Adrenal gland (tissue), 12 donors: ENCODE measurements around the gene IMP4. TPM values are rescaled to one million over a fixed set of nuclear protein-coding genes. Genes with fewer than 3 reads are reported as not detected.

Experiments
- DNase-seq, 7 donors: peaks; one replicate each; pipeline ENCODE4 v3.0.0-alpha.2; 2019 to 2020
- H3K27ac ChIP-seq, 5 donors: fragments of 200-600 bp; sonication (generic) in 4 of 5; 1 replicate in 3 of 5; 2 replicates in 2 of 5; pipeline versions ENCODE4 v1.5.1 to v1.8.0; 2016 to 2020; ENCODE audit warnings: mild to moderate bottlenecking in 1 of 5
- H3K27me3 ChIP-seq: fragments of 200-600 bp; 2 replicates; pipeline ENCODE4 v1.8.0; 2021
- H3K36me3 ChIP-seq, 2 donors: fragments of 200-600 bp; replicated peaks in 1 of 2; 1 replicate in 1 of 2; 2 replicates in 1 of 2; pipeline versions ENCODE4 v1.5.1 to v1.8.0; 2018 to 2022
- H3K4me1 ChIP-seq, 2 donors: fragments of 200-600 bp; replicated peaks in 1 of 2; 1 replicate in 1 of 2; 2 replicates in 1 of 2; pipeline versions ENCODE4 v1.5.1 to v1.8.0; 2018 to 2021
- H3K4me3 ChIP-seq, 4 donors: fragments of 200-600 bp; sonication (generic) in 3 of 4; one replicate each; pipeline ENCODE4 v1.5.1; 2016 to 2018
- H3K9me3 ChIP-seq, 3 donors: fragments of 200-600 bp; sonication (generic) in 1 of 3; replicated peaks in 1 of 3; 1 replicate in 2 of 3; 2 replicates in 1 of 3; pipeline versions ENCODE4 v1.5.1 to v1.8.0; 2016 to 2021
- POLR2A ChIP-seq, 2 donors: fragments of 450-650 bp; IDR thresholded peaks; one replicate each; pipeline ENCODE4 v1.6.1; 2017; ENCODE audit warnings: antibody characterized with exemption in 2 of 2, mild to moderate bottlenecking in 2 of 2, moderate library complexity in 1 of 2
- WGBS, 4 donors: extraction: QIAGEN DNeasy Blood & Tissue Kit in 2 of 4; methylation state at CpG; one replicate each; pipeline versions ENCODE4 v1.1.5 to v1.1.7; 2013 to 2017; 5-methylcytosine and 5-hydroxymethylcytosine counted together
- intact Hi-C, 2 donors: fragments of 100-400 bp; cut with DNase I; formaldehyde crosslinking; loops; one replicate each; pipeline versions ENCODE4 v1.14.1 to v1.15.0; 2022 to 2023
- polyA plus RNA-seq, 3 donors: library from polyadenylated mRNA; stranded (reverse); fragments of 200-250 nt in 2 of 3; fragments of 350-450 nt in 1 of 3; fragmentation: Illumina TruSeq in 1 of 3; extraction: RNeasy Lipid Tissue Mini Kit (QIAGEN cat#74804) in 1 of 3; gene quantifications; one replicate each; pipeline ENCODE4 v1.2.3, GENCODE V29; 2013 to 2014
- total RNA-seq, 9 donors: library from RNA; depleted of rRNA in 4 of 9; stranded (reverse); fragments of >200 nt in 4 of 9; fragments of 120-200 nt in 1 of 9; fragmentation: NEBNext Ultra II Directional in 1 of 9; extraction: Animal tissue kit (Norgen Biotek cat#: 25700) in 1 of 9; gene quantifications; one replicate each; pipeline versions ENCODE4 v1.1.0 to v1.2.4, GENCODE V29; 2013 to 2023
- TF ChIP-seq, protein P1 (sequence below), 6 experiments: fragments of 450-650 bp in 4 of 6; fragments of 200-600 bp in 2 of 6; sonication (generic) in 1 of 6; IDR thresholded peaks; 1 replicate in 5 of 6; 2 replicates in 1 of 6; pipeline versions ENCODE4 v1.5.1 to v1.8.0; 2016 to 2021; ENCODE audit warnings: antibody characterized with exemption in 6 of 6, mild to moderate bottlenecking in 2 of 6, moderate library complexity in 1 of 6
- donor health status: healthy with polysubstance abuse.
- donor health status: Bipolar disorder and iron deficiency.
- donor health status: DM: yes; HTN: yes; CAD: no.
- donor health status: DM: no; HTN: no; CAD: no.
- donor health status: DM: no; HTN: no; CAD: no.
- donor health status: DM: yes; HTN: yes; CAD: no.

IMP4 gene
- total and polyA plus RNA-seq, 12 donors, result 55.8 to 141 (median 85.9) TPM

DNA sequence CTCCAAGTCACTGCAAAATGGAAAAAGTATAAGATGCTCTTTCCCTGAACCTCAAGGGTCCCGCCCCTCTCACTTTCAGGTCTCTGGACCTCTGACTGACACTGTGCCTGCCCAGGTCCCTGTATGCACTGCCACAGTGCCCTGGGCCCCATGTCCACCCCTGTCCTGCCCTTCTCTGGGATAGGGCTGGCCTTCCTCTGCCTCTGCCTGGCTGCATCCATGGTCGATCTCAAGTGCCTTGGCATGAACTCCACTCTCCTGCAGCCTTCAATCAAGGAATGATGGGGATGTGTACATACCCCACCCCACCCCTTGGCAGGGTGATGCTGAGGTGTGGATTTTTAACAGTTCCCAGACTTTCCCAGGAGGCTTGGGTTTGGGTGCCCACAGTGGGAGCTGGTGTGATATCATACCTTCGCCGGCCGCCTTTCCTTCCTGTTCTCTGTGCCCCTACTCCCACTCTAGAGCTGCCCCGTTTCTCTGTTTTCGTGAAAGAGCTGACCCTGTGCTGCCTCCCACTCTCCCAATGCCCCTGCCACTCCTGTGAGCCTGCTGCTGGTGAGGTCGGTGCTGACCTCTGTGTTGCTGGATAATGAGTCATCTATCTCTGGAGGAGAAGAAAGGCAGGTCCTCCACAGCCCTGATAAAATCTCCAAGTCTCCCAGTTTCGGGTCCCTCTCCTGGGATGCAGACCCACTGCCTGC, 32.0 kb downstream of the IMP4 start:
- intact Hi-C loops, result no loop called here
- Histone ChIP-seq H3K4me3 (no peak overlapping the region), H3K36me3 (peaks cover 0 to 4% of the 10 kb centered on the region in 2 donors), H3K4me1 (peaks cover 0 to 19% of the 10 kb centered on the region in 2 donors), H3K27me3 (no peaks in the 10 kb centered on the region), H3K27ac (no peak overlapping the region), H3K9me3 (no peaks in the 10 kb centered on the region)
- TF ChIP-seq, protein P1, sequence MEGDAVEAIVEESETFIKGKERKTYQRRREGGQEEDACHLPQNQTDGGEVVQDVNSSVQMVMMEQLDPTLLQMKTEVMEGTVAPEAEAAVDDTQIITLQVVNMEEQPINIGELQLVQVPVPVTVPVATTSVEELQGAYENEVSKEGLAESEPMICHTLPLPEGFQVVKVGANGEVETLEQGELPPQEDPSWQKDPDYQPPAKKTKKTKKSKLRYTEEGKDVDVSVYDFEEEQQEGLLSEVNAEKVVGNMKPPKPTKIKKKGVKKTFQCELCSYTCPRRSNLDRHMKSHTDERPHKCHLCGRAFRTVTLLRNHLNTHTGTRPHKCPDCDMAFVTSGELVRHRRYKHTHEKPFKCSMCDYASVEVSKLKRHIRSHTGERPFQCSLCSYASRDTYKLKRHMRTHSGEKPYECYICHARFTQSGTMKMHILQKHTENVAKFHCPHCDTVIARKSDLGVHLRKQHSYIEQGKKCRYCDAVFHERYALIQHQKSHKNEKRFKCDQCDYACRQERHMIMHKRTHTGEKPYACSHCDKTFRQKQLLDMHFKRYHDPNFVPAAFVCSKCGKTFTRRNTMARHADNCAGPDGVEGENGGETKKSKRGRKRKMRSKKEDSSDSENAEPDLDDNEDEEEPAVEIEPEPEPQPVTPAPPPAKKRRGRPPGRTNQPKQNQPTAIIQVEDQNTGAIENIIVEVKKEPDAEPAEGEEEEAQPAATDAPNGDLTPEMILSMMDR (IDR thresholded peaks at IDR 0.05), result no peak
- no peak for TF ChIP-seq POLR2A (IDR thresholded peaks at IDR 0.05)
- WGBS, 4 donors, result 74 to 83% (median 77%) methylated on average over 9 of the region's 9 CpGs
- DNase-seq, result no peak

DNA sequence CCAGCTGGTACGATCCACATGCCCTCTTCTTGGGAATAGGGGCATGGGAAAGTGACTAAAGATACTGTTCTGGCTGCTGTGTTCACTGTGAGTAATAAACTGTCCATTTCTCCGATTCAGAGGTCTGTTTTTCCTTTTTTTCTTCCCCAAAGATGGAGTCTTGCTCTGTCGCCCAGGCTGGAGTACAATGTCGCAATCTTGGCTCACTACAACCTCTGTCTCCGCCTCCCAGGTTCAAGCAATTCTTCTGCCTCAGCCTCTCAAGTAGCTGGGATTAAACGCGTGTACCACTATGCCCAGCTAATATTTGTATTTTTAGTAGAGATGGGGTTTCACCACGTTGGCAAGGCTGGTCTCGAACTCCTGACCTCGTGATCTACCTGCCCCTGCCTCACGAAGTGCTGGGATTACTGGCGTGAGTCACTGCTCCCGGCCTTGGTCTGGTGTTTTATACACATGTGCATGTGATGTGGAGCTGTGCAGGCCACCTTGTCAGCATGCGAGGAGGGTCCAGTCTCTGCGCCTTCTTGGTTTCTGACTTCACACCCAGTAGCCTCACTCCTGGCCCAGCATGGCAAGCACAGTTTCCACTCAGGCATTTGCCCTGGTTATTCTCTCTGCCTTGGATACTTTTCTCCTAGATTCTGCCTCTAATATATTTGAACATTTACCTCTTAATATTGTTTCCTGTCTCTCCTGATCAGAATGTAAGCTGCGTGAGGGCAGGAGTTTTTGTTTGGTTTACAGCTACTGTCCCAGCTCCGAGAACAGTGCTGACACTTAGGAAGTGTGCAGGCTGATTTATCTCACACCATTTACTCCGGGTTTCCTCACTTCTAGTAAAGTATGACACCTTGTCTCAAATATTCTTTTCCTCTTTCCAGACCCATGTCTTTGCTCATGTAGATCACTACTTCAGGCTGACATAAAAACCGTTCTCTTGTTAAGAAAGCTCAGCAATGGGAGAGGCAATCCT, 32.9 kb downstream of the IMP4 start:
- Histone ChIP-seq H3K36me3 (peaks cover 0 to 4% of the 10 kb centered on the region in 2 donors), H3K4me3 (no peak overlapping the region), H3K9me3 (no peaks in the 10 kb centered on the region), H3K4me1 (peaks cover 0 to 19% of the 10 kb centered on the region in 2 donors), H3K27me3 (no peaks in the 10 kb centered on the region), H3K27ac (no peak overlapping the region)
- TF ChIP-seq, protein P1 (IDR thresholded peaks at IDR 0.05), result no peak
- TF ChIP-seq POLR2A (IDR thresholded peaks at IDR 0.05), result no peak
- WGBS, 4 donors, result 87 to 92% (median 89%) methylated on average over 19 of the region's 19 CpGs
- intact Hi-C loops, result no loop called here
- no peak for DNase-seq

DNA sequence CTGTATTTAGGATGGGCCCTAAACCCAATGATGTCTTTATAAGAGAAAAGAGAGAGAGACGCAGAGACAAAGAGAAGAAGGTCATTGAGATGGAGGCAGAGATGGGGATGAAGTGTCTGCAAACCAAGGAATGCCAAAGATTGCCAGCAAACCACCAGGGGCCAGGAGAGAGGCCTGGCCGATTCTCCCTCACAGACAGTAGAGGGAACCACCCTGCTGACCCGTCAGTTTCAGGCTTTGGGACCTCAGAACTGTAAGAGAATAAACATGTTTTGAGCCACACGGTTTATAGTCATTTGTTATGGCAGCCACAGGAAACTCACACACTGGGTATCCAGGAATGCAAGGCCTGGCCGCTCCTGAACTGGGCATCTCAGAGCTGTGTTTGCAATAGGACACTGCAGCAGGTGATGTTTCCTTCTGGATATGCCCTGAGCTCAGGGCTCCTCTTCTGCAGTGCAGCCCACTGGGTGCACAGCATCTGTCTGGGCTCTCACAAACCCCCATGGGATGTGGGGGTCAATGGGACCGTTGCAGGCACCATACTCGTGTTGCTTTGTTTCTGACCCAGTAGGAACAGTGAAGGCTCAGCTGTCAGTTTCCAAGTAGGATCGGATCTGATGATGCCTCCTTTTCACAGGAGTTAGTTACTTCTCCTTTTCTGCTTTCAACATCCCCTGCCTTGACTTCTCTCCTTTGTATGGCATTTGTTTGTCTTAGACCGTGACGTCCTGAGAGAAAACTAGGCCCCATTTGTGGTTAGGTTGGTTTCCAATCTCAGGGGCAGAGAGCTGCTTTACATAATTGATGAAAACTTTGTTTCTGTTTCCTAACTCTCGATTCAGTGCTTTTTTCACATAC, 34.0 kb downstream of the IMP4 start:
- Histone ChIP-seq H3K4me3 (no peak overlapping the region), H3K9me3 (no peaks in the 10 kb centered on the region), H3K4me1 (peaks cover 0 to 12% of the 10 kb centered on the region in 2 donors), H3K36me3 (peaks cover 0 to 4% of the 10 kb centered on the region in 2 donors), H3K27ac (no peak overlapping the region), H3K27me3 (no peaks in the 10 kb centered on the region)
- intact Hi-C loops, result no loop called here
- WGBS, 4 donors, result 76 to 88% (median 78%) methylated on average over 10 to 11 of the region's 11 CpGs
- DNase-seq, result no peak
- TF ChIP-seq, protein P1 (IDR thresholded peaks at IDR 0.05), result peak in 1 of 6 experiments; percentile 11
- TF ChIP-seq POLR2A (IDR thresholded peaks at IDR 0.05), result no peak
